ENCODE data around the gene PPP1R11. TPM values are rescaled to one million over a fixed set of nuclear protein-coding genes. Genes with fewer than 3 reads are reported as not detected.

Gene PPP1R11
- total RNA-seq, 1 donor from 2014 or later = 30.0 TPM

GRCh38 chr6:30041821-30042220 lies 25.2 kb upstream of the PPP1R11 start:
- Mint-ChIP-seq H3K27ac (no peak overlapping the region), H3K9me3 (no peaks in the 10 kb centered on the region), H3K36me3 (no peaks in the 10 kb centered on the region), H3K4me3 (no peak overlapping the region), H3K27me3 (ENCODE audit: low read depth) (no peaks in the 10 kb centered on the region), H3K4me1 (no peaks in the 10 kb centered on the region)
- no peak for DNase-seq (ENCODE audit: low spot score in 2 of 2, unreplicated experiment in 2 of 2)
- TF ChIP-seq CTCF (IDR thresholded peaks at IDR 0.05; ENCODE audit: unreplicated experiment) = no peak

- Mint-ChIP-seq H3K4me1 (no peaks in the 10 kb centered on the region), H3K27ac (peak overlapping the region; percentile 13), H3K9me3 (no peaks in the 10 kb centered on the region), H3K4me3 (no peak overlapping the region), H3K36me3 (no peaks in the 10 kb centered on the region), H3K27me3 (ENCODE audit: low read depth) (no peaks in the 10 kb centered on the region)
- TF ChIP-seq CTCF (IDR thresholded peaks at IDR 0.05; ENCODE audit: unreplicated experiment) = no peak
- no peak for DNase-seq (ENCODE audit: low spot score in 2 of 2, unreplicated experiment in 2 of 2)
Measured at GRCh38 chr6:30042476-30042875, 24.5 kb upstream of the PPP1R11 start.

GRCh38 chr6:30042914-30043313 lies 24.1 kb upstream of the PPP1R11 start:
- H3K4me3 Mint-ChIP-seq = no peak overlapping the region
- no peak for TF ChIP-seq CTCF (IDR thresholded peaks at IDR 0.05; ENCODE audit: unreplicated experiment)
- no peaks in the 10 kb centered on the region for H3K36me3 Mint-ChIP-seq
- H3K27me3 Mint-ChIP-seq (ENCODE audit: low read depth) = no peaks in the 10 kb centered on the region
- no peak overlapping the region for H3K27ac Mint-ChIP-seq
- no peak for DNase-seq (ENCODE audit: low spot score in 2 of 2, unreplicated experiment in 2 of 2)
- no peaks in the 10 kb centered on the region for H3K4me1 Mint-ChIP-seq
- H3K9me3 Mint-ChIP-seq = no peaks in the 10 kb centered on the region

- Mint-ChIP-seq H3K4me1 (no peaks in the 10 kb centered on the region), H3K36me3 (no peaks in the 10 kb centered on the region), H3K4me3 (no peak overlapping the region), H3K9me3 (no peaks in the 10 kb centered on the region), H3K27me3 (ENCODE audit: low read depth) (no peaks in the 10 kb centered on the region), H3K27ac (no peak overlapping the region)
- DNase-seq (ENCODE audit: low spot score in 2 of 2, unreplicated experiment in 2 of 2) = no peak
- no peak for TF ChIP-seq CTCF (IDR thresholded peaks at IDR 0.05; ENCODE audit: unreplicated experiment)
Measured at GRCh38 chr6:30043744-30044143, 23.3 kb upstream of the PPP1R11 start.

- Mint-ChIP-seq H3K27ac (no peak overlapping the region), H3K36me3 (no peaks in the 10 kb centered on the region), H3K9me3 (no peaks in the 10 kb centered on the region), H3K4me3 (no peak overlapping the region), H3K4me1 (no peaks in the 10 kb centered on the region), H3K27me3 (ENCODE audit: low read depth) (no peaks in the 10 kb centered on the region)
- no peak for TF ChIP-seq CTCF (IDR thresholded peaks at IDR 0.05; ENCODE audit: unreplicated experiment)
- no peak for DNase-seq (ENCODE audit: low spot score in 2 of 2, unreplicated experiment in 2 of 2)
Measured at GRCh38 chr6:30044630-30045029, 22.4 kb upstream of the PPP1R11 start.

GRCh38 chr6:30047220-30047619 lies 19.8 kb upstream of the PPP1R11 start:
- Mint-ChIP-seq H3K27me3 (ENCODE audit: low read depth) (no peaks in the 10 kb centered on the region), H3K4me3 (no peak overlapping the region), H3K4me1 (no peaks in the 10 kb centered on the region), H3K9me3 (no peaks in the 10 kb centered on the region), H3K36me3 (no peaks in the 10 kb centered on the region), H3K27ac (no peak overlapping the region)
- no peak for DNase-seq (ENCODE audit: low spot score in 2 of 2, unreplicated experiment in 2 of 2)
- TF ChIP-seq CTCF (IDR thresholded peaks at IDR 0.05; ENCODE audit: unreplicated experiment) = no peak

Data from mesothelial cell of epicardium (in vitro differentiated cells).